H1 (cell line): ENCODE data around the gene NBDY.

Experiments used
- ATF2 ChIP-seq: IDR thresholded peaks from 2 replicates; pipeline ENCODE4 v1.6.1; 2012; ENCODE audit warnings: low read length, inconsistent platforms
- CTCF ChIP-seq, 3 experiments: IDR thresholded peaks; 1 replicate in 2 of 3; 2 replicates in 1 of 3; pipeline versions ENCODE4 v1.5.1 to v1.6.1; 2011; ENCODE audit warnings: low read length in 3 of 3, mild to moderate bottlenecking in 3 of 3, inconsistent platforms in 2 of 3, low read depth in 1 of 3, moderate library complexity in 1 of 3; ENCODE audit not compliant: insufficient read depth in 1 of 3; ENCODE audit errors: control extremely low read depth in 1 of 3
- GABPA ChIP-seq: IDR thresholded peaks from 2 replicates; pipeline ENCODE4 v1.6.1; 2011; ENCODE audit warnings: mild to moderate bottlenecking, low read length, moderate library complexity, borderline replicate concordance; ENCODE audit not compliant: insufficient read depth
- POLR2A ChIP-seq, 2 experiments: IDR thresholded peaks; 1 replicate in 1 of 2; 2 replicates in 1 of 2; pipeline ENCODE4 v1.6.1; 2011; ENCODE audit warnings: low read depth in 2 of 2, low read length in 2 of 2, mild to moderate bottlenecking in 2 of 2; ENCODE audit errors: control extremely low read depth in 1 of 2

GRCh38 chrX:56764975-56765791 lies 36.1 kb downstream of the NBDY start:
- TF ChIP-seq POLR2A (IDR thresholded peaks at IDR 0.05; ENCODE audit: control extremely low read depth in 1 of 2, low read depth in 2 of 2, low read length in 2 of 2) (no peak), ATF2 (no peak), CTCF (IDR thresholded peaks at IDR 0.05; ENCODE audit: control extremely low read depth in 1 of 3, insufficient read depth in 1 of 3, low read depth in 1 of 3, low read length in 3 of 3) (no peak), GABPA (no peak)
